NOMO-1 treated with DMSO at 0.1 percent for 48 hours (cell line): ENCODE results near the gene VSNL1.

Experiments
- DNase-seq: peaks from one replicate; lab custom pipeline; 2025; ENCODE audit not compliant: unreplicated experiment; lab: John Stamatoyannopoulos, UW

Gene VSNL1

GRCh38 chr2:17580319-17580715 is 39.8 kb downstream of the VSNL1 start:
- no peak for DNase-seq

DNA sequence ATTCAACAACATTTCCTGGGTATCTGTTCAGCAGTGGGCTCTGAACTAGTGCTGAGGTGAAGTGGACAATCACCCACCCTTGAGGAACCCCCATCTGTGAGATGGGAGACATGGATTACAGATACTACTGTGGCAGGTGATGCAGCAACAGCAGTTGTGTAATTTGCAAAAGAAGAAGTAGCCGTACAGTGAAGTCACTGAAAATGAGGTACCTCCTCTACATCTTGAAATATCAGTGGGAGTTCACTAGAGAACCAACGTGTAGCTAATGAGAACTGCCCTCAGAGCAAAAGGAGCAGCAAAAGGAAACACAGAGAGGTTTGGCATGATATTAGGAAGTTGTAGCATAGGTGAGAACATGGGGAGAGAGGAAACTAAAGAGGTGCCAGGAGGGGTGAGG is 41.3 kb downstream of the VSNL1 start:
- no peak for DNase-seq

DNA sequence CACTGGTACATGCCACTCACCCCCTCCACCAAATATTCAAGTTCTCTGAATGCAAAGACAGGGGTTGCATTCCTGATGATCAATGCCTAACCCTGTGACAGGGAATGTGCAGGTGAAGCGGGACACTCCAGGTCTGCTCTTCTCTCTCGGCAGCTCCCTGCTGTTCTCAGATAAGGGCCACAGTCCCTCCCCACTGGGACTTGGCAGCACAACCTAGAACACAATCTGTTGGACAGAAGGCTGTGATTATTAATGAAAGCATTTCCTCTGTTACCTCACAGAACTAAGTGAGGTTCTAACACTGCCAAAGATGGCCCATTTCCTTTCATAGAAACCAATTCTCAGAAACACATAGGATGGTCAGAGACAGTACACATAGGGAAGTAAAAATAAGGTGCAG is 42.7 kb downstream of the VSNL1 start:
- no peak for DNase-seq

DNA sequence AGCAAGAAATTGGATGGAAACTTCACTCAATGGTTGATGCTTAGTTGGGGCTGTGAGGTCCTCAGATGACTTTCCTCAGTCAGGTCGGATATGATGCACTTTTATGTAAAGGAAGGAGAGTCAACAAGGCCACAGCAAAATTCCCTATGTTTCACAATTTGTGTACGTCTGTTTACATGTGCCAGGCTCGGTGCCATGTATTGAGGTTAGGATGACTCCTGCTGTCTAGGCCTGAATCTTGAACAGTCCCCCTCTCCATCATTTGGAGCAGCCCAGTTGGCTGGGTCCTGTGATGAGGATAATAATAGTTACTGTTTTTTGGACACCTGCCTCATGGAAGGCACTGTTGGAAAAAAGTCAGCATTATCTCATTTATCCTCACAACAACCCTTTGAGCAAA is 43.1 kb downstream of the VSNL1 start:
- DNase-seq: no peak

- DNase-seq: no peak
Observed at GRCh38 chr2:17584689-17585088, 44.2 kb downstream of the VSNL1 start.

GRCh38 chr2:17587469-17587868 is 47.0 kb downstream of the VSNL1 start:
- no peak for DNase-seq

- DNase-seq: no peak
Observed at GRCh38 chr2:17588031-17588430, 47.5 kb downstream of the VSNL1 start.

DNA sequence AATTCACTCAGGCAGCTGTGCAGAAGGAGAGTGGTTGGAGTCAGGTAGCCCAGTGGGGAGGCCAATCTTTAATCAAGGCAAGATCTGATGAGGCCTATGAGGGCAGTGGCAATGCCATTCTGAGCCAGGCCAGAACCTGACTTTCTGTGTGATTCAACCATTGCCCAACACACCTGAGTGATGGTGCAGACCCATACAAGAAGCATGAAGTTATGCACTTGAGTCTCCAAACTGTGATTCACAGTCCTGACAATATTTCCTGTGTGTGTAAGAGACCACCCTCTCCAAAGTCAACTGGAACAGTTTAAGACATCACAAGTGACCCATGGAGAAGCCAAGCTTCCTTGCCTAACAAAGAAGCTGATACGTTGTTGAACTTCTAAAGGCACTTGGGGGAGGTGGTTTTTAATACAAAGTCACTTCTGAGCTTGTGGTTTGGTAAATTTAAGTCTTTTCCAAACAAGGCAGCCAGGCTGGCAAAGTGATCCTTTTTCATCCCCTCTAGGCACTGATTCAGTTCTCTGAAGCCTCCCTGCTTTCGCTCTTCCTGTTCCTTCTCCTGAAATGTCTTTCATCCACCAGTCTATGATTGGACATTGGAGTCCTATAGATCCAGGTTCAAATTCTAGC is 49.0 kb downstream of the VSNL1 start:
- no peak for DNase-seq

DNA sequence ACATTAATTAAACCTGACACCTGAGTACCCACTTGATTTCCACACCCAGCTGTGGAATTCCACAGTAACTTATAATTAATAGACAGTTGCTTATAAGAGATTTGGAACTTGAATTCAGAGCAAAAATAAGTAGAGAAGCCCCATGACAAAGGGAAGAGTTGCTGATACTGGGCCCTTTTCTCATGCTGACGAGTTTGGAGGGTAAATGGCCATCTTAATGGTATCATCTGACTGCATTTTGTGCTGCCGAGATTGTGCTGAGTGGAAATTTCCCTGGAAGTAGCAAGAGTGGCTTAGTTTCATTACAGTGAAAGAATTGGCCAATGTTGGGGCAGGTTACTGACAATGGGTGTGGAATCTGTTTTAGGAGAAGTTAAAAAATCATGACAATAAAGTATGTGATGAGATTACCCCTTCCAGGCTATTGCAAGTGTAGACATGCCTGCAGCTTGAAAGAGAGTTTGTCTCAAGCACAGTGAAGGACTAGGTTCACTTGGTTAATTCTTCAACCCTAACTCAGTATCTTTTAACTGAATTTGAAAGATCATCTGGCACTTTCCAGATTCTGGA is 49.9 kb downstream of the VSNL1 start:
- DNase-seq: no peak

DNA sequence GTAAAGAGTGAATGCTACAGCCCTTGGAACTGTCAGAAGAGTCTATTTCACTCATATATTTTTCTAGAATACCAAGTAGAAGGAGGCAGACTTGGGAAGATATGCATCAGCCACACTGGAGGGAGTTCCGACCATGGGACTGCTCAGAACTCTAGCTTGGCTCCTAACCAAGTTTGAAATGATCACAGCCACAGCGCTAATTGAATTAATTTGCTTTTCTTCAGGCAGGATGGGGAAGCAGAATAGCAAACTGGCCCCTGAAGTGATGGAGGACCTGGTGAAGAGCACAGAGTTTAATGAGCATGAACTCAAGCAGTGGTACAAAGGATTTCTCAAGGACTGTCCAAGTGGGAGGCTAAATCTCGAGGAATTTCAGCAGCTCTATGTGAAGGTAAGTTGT is 51.4 kb downstream of the VSNL1 start:
- DNase-seq: no peak

GRCh38 chr2:17592731-17593409 is 52.4 kb downstream of the VSNL1 start:
- DNase-seq: no peak

DNA sequence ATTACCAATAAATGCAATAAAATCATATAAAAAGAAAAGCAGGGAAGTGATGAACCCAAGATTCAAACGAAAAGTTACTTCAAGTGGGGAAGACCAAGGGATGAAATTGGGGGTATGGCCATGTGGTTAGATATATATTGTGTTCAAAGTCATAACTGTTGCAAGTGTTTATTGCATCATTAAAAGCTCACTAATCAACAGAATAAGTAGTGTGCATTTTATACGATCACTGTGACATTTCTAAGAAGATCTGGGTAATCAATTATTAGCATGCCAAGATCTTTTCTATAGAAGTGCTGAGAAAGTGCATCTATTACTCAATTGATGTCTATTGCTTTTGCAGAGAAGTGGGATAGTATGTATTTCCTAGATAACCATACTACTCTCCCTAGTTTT is 52.9 kb downstream of the VSNL1 start:
- DNase-seq: no peak

DNA sequence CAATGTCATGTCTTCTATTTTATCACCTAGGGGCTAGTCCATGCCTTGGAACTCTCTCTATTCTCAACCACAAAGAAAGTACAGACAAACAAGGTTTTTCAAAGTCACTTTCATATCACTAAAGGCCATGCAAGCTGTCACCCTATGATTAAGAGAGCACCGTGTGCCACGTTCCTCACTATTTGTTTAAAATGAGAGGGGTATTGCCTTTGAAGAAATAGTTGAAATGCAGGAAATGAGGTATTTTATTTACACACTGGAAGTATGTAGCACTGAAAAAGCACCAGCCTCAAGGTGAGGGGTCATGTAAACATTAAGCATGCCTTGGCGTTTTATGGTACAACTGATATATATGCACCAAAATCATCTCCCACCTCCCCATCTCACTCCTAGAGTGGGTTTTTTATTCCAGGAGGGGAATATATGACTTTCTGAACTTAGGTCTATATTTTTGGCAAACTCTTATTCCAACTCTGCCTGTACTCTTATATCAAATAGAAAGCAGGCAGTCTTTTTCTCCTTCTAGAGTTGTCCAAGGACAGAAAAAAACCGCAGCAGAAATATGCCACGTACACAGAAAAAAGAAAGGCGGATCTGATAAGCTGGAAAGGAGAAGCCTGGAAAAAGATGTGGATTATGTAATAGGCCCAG is 53.5 kb downstream of the VSNL1 start:
- no peak for DNase-seq

GRCh38 chr2:17594533-17595401 is 54.3 kb downstream of the VSNL1 start:
- no peak for DNase-seq

DNA sequence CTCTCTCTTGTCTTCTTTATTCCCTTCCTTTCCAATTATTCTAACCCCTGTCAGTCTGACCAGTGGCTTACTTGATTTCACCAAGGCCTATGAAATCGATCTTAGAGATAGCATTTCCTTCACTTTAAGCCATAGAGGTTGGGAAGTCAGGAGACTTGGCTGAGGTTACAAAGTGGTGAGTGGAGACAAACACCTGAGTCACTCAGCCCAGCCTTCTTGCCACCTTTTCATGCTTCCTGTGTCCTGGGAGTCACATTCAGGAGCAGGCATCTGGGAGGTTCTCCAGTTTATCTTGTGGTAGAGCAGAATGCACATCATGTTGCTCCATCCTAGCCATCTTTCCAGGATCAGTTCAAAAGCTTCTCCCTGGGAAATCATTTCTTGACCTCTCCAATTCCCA is 59.1 kb downstream of the VSNL1 start:
- DNase-seq: no peak

- DNase-seq: no peak
Observed at GRCh38 chr2:17600556-17601204, 60.2 kb downstream of the VSNL1 start.

DNA sequence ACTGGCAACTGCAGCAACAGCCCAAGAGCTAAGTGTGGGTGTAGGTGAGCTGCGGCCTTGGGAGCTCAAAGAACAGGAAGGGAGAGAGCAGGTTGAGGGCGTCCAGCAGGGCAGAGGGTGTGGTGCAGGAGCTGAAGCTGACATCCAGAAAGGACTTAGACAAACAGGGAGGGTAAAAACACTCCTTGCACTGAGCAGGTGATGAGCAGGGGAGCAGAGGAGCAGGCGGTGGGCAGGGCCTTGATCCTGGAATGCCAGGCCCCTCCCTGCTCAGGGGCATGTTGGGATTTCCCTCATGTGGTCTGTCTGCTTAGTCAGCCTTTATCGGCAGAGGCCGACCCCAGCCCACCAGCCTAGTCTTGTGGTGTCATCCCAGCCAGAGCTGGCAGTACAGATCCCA is 63.6 kb downstream of the VSNL1 start:
- no peak for DNase-seq

DNA sequence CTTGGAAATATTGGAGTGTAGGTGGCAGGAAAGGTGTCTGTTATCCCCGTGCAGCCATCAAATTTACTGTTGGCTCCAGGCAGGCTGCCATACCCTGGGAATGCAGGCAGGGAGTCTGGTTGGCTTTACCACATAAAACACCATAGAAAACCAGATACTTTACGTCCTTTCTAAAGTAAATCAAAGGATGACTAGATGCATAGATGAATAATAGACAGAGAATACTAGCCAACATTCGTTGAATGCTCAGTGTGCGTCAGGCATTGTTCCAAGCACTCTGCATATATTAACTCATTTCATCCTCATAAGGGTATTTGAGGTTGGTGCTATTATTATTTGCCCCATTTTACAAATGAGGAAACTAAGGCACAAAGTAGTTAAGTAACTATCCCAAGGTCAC is 65.2 kb downstream of the VSNL1 start:
- no peak for DNase-seq

DNA sequence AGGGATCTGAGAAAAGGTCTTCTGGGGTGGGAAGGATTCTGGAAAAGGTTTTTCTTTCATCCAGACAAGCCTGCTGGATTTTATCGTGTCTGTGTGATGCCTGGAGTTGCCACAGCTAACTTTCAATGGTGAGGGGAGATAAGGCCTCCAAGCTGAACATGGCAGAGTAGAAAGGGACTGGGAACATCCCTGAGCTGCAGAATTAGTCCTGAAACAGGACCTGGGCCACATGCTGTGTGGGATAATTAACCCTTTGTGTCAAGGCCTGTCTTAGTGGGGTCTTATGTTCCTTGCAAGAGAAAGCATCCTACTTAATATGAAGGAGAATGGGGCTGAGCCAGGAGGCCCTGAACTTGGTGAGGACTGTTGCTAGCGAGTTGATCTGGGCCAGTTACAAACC is 66.4 kb downstream of the VSNL1 start:
- no peak for DNase-seq

- no peak for DNase-seq
Observed at GRCh38 chr2:17607379-17607778, 66.9 kb downstream of the VSNL1 start.

GRCh38 chr2:17608251-17608650 is 67.8 kb downstream of the VSNL1 start:
- DNase-seq: no peak
